ENCODE measurements around the gene MPL.
"Not testable (repeated sequence)": the region's sequence is repeated elsewhere in the genome, so short reads cannot be mapped to it uniquely, and the experiment has no call there.

DNA sequence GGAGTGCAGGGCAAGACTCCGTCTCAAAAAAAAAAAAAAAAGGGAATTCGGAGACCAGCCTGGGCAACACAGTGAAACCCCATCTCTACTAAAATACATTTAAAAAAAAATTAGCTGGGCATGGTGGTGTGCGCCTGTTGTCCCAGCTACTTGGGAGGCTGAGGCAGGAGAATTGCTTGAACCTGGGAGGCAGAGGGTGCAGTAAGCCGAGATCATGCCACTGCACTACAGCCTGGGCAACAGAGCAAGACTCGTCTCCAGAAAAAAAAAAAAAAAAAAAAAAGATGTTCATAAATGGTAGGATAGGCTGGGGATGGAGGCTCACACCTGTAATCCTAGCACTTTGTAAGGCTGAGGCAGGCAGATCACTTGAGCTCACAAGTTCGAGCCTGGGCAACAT, 32.2 kb downstream of the MPL start:
- not testable (repeated sequence) for TF ChIP-seq CTCF (IDR thresholded peaks at IDR 0.05; ENCODE audit: insufficient read depth, low read length, poor library complexity, severe bottlenecking); EZH2phosphoT487 (conservative IDR thresholded peaks at IDR 0.05; ENCODE audit: low read length)

Data from SU-DHL-6 (cell line).